Keratinocyte (primary cell): ENCODE results near the gene SMAD3.

Experiments
- EZH2 ChIP-seq: IDR thresholded peaks from one replicate; pipeline ENCODE4 v1.6.1; 2012; ENCODE audit warnings: inconsistent platforms, mild to moderate bottlenecking, low read length, moderate library complexity
- TF ChIP-seq, protein P1 (sequence below), 3 experiments: IDR thresholded peaks in 1 of 3; conservative IDR thresholded peaks in 1 of 3; optimal IDR thresholded peaks in 1 of 3; 2 replicates in 2 of 3; 3 replicates in 1 of 3; pipeline versions ENCODE3 to v1.5.1; 2011; ENCODE audit warnings: low read length in 3 of 3, mild to moderate bottlenecking in 3 of 3, moderate library complexity in 2 of 3, control low read depth in 1 of 3, inconsistent platforms in 1 of 3; ENCODE audit not compliant: insufficient read depth in 2 of 3; ENCODE audit errors: extremely low read depth in 1 of 3

DNA sequence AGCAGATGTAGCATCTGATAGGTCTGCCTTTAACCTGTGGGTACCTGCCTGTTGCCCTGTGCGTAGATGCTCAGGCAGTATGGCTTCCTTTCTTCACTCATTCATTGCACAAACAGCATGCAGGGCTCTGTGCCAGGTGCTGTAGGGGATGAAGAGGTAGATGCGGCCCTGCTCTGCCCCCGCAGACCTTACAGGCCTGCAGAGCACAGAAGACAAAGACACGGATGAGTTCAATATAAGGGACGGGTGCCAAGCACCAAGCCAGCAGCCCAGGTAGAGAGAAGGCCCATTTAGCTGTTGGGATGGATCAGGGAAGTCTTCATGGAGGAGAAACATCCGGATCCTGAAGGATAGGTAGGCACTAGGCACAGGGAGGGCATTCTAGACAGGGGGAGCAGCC is 119.6 kb downstream of the SMAD3 start:
- TF ChIP-seq EZH2: no peak
- TF ChIP-seq, protein P1, sequence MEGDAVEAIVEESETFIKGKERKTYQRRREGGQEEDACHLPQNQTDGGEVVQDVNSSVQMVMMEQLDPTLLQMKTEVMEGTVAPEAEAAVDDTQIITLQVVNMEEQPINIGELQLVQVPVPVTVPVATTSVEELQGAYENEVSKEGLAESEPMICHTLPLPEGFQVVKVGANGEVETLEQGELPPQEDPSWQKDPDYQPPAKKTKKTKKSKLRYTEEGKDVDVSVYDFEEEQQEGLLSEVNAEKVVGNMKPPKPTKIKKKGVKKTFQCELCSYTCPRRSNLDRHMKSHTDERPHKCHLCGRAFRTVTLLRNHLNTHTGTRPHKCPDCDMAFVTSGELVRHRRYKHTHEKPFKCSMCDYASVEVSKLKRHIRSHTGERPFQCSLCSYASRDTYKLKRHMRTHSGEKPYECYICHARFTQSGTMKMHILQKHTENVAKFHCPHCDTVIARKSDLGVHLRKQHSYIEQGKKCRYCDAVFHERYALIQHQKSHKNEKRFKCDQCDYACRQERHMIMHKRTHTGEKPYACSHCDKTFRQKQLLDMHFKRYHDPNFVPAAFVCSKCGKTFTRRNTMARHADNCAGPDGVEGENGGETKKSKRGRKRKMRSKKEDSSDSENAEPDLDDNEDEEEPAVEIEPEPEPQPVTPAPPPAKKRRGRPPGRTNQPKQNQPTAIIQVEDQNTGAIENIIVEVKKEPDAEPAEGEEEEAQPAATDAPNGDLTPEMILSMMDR (optimal IDR thresholded peaks at IDR 0.05 in 1 of 3, IDR thresholded peaks at IDR 0.05 in 1 of 3, conservative IDR thresholded peaks at IDR 0.05 in 1 of 3; ENCODE audit: extremely low read depth in 1 of 3, insufficient read depth in 2 of 3, low read length in 3 of 3): no peak
